ENCODE data around the gene ARHGEF28.

ARHGEF28 gene

GRCh38 chr5:73682176-73682575 lies 56.2 kb downstream of the ARHGEF28 start:
- DNase-seq (ENCODE audit: low read depth): peak; percentile 63
- no peak overlapping the region for H3K4me3 ChIP-seq (ENCODE audit: low read depth, low read length)
- TF ChIP-seq CTCF (conservative IDR thresholded peaks at IDR 0.05; ENCODE audit: low read depth, low read length): no peak

GRCh38 chr5:73684691-73685090 lies 58.7 kb downstream of the ARHGEF28 start:
- no peak overlapping the region for H3K4me3 ChIP-seq (ENCODE audit: low read depth, low read length)
- no peak for TF ChIP-seq CTCF (conservative IDR thresholded peaks at IDR 0.05; ENCODE audit: low read depth, low read length)
- no peak for DNase-seq (ENCODE audit: low read depth)

- no peak overlapping the region for H3K4me3 ChIP-seq (ENCODE audit: low read depth, low read length)
- no peak for DNase-seq (ENCODE audit: low read depth)
- TF ChIP-seq CTCF (conservative IDR thresholded peaks at IDR 0.05; ENCODE audit: low read depth, low read length): no peak
Observed at GRCh38 chr5:73686912-73687311, 60.9 kb downstream of the ARHGEF28 start.

GRCh38 chr5:73687357-73687756 lies 61.4 kb downstream of the ARHGEF28 start:
- no peak for DNase-seq (ENCODE audit: low read depth)
- H3K4me3 ChIP-seq (ENCODE audit: low read depth, low read length): no peak overlapping the region
- TF ChIP-seq CTCF (conservative IDR thresholded peaks at IDR 0.05; ENCODE audit: low read depth, low read length): no peak

GRCh38 chr5:73690015-73690414 lies 64.0 kb downstream of the ARHGEF28 start:
- no peak for DNase-seq (ENCODE audit: low read depth)
- no peak for TF ChIP-seq CTCF (conservative IDR thresholded peaks at IDR 0.05; ENCODE audit: low read depth, low read length)
- no peak overlapping the region for H3K4me3 ChIP-seq (ENCODE audit: low read depth, low read length)

GRCh38 chr5:73691302-73692080 lies 65.5 kb downstream of the ARHGEF28 start:
- no peak for TF ChIP-seq CTCF (conservative IDR thresholded peaks at IDR 0.05; ENCODE audit: low read depth, low read length)
- no peak overlapping the region for H3K4me3 ChIP-seq (ENCODE audit: low read depth, low read length)
- peak; percentile 37 for DNase-seq (ENCODE audit: low read depth)

GRCh38 chr5:73692166-73692640 lies 66.2 kb downstream of the ARHGEF28 start:
- TF ChIP-seq CTCF (conservative IDR thresholded peaks at IDR 0.05; ENCODE audit: low read depth, low read length): no peak
- DNase-seq (ENCODE audit: low read depth): peak; percentile 92
- no peak overlapping the region for H3K4me3 ChIP-seq (ENCODE audit: low read depth, low read length)
